ENCODE measurements around the gene MSS51.

MSS51 gene

GRCh38 chr10:73433538-73433867 lies at the start of gene MSS51:
MSS51 (minus strand) TSS chr10:73433561; CDS start chr10:73428284, 5,277 bp downstream.
- no peak for DNase-seq (ENCODE audit: low read depth in 1 of 2, low spot score in 1 of 2)

DNA sequence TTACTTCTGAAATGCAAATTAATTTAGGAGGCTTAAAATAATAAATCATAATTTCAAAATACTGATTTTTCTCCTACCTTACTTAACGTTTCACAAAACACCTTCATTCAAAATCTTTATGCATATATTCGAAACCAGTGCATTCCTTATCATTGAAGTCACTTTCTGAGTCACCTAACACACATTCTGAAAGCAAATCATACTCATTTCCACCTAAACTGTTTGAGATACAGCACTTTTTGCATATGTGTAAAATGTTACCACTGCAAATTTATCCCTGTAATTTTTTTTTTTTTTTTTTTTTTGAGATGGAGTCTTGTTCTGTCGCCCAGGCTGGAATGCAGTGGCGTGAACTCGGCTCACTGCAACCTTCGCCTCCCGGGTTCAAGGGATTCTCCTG lies 46.8 kb upstream of the MSS51 start:
- DNase-seq (ENCODE audit: low read depth in 1 of 2, low spot score in 1 of 2) = no peak

- no peak for DNase-seq (ENCODE audit: low read depth in 1 of 2, low spot score in 1 of 2)
Measured at GRCh38 chr10:73478636-73479035, 45.3 kb upstream of the MSS51 start.

GRCh38 chr10:73471226-73471625 lies 37.9 kb upstream of the MSS51 start:
- no peak for DNase-seq (ENCODE audit: low read depth in 1 of 2, low spot score in 1 of 2)

- DNase-seq (ENCODE audit: low read depth in 1 of 2, low spot score in 1 of 2) = no peak
Measured at GRCh38 chr10:73469579-73469978, 36.2 kb upstream of the MSS51 start.

DNA sequence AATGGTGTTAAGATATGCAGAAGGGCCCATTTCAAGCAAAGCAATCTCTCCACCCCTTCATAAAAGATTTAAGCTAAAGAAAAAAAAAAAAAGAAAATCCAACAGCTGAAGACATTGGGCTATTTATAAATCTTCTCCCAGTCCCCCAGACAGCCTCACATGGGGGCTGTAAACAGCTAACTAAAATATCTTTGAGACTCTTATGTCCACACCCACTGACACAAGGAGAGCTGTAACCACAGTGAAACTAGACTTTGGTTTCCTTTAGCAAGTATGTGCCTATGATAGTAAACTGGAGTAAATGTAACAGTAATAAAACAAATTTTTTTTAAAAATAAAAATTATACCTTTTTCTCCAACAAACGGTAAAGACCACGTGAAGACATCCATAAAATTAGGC lies 33.8 kb upstream of the MSS51 start:
- DNase-seq (ENCODE audit: low read depth in 1 of 2, low spot score in 1 of 2) = no peak

DNA sequence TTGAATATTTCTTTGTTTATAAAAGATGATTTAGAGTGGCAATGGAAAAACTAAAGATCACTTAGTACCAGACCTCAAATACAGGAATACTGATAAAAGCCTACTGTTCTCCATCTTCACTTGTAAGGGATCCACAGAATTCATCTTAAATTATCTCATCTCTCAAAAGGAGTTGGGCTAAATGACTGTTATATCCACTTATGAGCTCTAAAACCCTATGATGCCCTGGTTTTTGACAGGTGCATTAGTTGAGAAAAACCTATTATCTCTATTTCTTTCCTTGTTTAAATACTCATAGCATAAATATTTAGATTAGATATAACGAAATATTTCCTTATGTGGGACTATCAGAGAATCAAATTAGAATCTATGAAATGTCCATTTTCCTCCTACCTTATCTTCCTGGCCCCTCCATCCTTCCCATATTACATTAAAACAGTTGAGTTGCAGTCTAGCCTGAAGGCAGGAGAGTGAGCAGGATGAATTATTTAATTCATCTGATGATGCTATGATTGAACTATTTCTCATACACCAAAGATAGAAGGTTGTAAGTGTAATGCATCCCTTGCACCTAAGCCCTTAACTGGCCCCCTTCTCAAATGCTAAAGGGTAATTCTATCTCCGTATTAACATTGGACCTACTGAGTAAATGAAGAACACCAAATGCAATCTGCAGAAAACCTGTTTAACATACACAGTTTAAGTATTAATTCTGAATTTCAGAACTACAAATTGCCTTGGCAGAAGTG lies 32.8 kb upstream of the MSS51 start:
- DNase-seq (ENCODE audit: low read depth in 1 of 2, low spot score in 1 of 2) = no peak

- no peak for DNase-seq (ENCODE audit: low read depth in 1 of 2, low spot score in 1 of 2)
Measured at GRCh38 chr10:73460897-73461296, 27.5 kb upstream of the MSS51 start.

DNA sequence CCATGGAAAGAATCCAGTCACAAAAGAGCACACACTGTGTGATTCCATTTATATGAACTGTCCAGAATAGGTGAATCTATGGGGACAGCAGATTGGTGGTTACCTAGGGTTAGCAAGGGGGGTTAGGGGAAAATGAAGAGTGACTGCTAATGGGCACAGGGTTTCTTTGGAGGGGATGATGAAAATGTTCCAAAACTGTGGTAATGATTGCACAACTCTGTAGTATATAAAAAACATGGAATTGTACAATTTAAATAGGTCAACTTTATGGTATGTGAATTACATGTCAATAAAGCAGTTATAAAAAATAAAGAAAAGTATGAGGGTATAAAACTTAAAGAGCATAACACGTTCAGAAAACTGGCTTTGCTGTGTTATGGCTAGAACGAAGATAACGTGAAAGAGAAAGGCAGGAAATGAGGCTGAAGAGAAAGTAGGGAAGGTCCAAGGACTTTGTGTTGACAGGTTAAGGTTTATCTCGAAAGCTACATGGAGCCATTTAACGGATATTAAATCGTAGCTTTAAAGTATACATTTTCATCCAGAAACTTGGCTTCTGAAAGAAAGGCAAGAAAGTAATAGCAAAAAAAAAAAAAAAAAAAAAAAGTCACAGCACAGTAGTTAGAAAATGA lies 26.4 kb upstream of the MSS51 start:
- no peak for DNase-seq (ENCODE audit: low read depth in 1 of 2, low spot score in 1 of 2)

DNA sequence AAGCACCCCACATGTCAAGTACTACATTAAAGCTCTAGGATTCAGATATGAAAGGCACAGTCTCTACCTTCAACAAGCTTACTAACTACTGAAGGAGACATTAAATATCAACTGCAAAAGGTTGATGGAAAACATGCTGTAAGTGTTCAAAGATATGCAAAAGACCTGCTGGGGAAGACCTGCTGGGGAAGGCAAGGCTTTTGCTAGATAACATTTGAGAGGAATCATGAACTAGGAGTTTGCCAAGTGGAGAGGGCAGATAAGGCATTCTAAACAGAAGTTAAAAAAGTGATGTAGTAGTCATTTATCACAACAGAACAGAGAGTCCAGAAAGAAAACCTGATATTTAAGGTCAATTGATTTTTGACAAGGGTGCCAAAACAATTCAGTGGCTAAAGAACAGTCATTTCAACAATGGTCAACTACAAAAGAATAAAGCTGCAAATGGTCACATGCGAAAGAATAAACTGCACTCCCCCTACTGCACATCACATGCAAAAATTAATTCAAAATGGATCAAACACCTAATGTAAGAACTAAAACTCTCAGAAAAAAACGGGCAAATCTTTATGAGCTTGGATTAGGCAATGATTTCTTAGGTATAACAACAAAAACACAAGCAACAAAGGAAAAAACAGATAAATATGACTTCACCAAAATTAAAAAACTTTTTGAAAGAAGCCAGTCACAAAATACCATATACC lies 23.0 kb upstream of the MSS51 start:
- DNase-seq (ENCODE audit: low read depth in 1 of 2, low spot score in 1 of 2) = no peak

- DNase-seq (ENCODE audit: low read depth in 1 of 2, low spot score in 1 of 2) = no peak
Measured at GRCh38 chr10:73449113-73449512, 15.8 kb upstream of the MSS51 start.

DNA sequence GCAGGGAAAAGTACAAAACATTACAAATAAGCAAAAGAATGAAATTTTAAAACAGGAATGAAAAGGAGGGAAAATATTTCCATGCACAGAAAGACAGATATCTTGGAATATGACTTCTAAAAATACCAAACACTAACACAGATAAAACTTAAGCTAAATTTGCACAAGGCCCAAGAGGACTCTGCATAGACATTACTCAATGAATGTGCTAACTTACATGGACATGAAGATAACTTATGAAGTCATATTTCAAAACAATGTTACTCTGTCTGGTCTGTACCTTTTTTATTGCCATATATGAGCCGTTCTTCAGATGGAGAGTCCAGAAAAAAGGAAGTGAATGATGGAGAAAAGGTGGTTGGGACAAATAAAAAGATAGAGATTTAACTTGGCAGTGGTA lies 15.0 kb upstream of the MSS51 start:
- no peak for DNase-seq (ENCODE audit: low read depth in 1 of 2, low spot score in 1 of 2)

DNA sequence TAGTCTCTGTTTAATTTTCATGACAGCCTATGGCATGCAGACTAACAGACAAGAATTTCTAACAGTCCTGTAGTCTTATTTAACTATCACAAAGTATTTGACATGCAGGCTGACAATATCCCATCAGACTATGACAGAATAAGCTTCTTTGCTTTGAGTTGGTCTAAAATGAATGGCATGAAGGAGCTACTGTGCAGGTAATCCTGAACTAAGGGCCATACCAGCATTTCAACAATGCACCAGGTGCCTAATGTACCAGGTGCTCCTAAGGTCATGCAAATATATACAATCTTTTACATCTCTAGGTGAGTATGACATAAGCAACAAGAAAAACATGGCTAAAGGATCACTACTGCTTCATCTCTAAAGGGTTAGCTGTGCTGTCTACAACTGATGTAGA lies 13.6 kb upstream of the MSS51 start:
- DNase-seq (ENCODE audit: low read depth in 1 of 2, low spot score in 1 of 2) = no peak

DNA sequence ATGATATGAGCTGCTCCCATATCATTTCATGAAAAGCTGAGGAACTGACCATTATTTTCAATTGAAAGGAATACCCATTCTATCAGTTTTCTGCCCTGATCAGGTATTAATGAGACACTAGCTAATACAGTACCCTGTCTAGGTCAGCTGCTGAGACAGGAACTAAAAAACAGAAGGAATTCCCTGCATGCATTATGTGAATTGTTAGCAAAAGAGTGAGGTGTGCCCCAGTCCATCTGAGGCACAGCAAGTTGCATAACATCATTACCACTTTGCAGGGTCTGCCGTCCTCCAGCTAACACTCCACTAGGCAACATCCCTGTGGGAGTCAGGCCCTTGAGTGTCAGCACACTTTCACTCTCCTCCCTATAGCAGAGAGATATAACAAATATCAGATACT lies 11.1 kb upstream of the MSS51 start:
- DNase-seq (ENCODE audit: low read depth in 1 of 2, low spot score in 1 of 2) = no peak

GRCh38 chr10:73439605-73440312 lies 6.4 kb upstream of the MSS51 start:
- DNase-seq (ENCODE audit: low read depth in 1 of 2, low spot score in 1 of 2) = no peak

- DNase-seq (ENCODE audit: low read depth in 1 of 2, low spot score in 1 of 2) = no peak
Measured at GRCh38 chr10:73439055-73439454, 5.7 kb upstream of the MSS51 start.

DNA sequence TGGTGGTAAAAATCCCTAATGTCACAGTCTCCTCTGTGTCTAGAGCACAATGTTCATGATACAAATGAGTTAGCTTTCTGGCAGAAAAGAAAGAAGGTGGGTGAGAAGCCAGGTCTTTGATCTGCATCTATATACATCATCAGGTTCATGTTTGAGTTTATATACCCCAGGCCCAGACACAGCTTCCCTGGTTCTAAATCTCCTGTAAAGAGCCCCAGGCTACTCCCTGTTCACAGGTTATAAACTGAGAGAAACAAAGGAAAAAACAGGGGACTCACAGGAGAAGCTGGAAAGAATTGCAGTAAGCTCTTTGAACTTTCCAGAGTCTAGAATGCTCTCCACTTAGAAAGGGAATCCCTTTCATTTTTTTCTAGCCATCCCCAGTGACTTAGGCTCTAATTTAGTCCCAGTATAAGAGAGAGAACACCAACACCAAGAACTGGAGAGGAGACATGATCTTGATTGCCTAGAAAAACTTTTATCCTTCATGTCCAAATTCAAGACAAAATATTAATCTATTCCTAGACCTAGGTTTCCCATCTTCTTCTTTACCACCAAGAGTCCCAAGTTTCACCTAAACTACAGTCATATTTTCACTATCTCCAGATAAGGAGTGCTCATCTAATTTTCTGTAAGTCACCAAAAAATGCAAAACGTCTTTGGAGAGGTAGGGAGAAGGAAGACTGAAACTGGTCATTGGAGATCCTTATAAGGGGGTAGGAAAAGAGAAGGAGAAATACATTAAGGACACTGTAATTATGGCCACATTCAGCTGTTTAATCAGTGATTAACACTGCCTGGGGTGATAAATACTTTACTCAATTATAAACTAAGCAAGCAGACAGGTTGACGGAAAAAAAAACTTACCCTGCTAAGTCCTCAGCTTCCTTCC lies 469 bp downstream of the MSS51 start:
- no peak for DNase-seq (ENCODE audit: low read depth in 1 of 2, low spot score in 1 of 2)

DNA sequence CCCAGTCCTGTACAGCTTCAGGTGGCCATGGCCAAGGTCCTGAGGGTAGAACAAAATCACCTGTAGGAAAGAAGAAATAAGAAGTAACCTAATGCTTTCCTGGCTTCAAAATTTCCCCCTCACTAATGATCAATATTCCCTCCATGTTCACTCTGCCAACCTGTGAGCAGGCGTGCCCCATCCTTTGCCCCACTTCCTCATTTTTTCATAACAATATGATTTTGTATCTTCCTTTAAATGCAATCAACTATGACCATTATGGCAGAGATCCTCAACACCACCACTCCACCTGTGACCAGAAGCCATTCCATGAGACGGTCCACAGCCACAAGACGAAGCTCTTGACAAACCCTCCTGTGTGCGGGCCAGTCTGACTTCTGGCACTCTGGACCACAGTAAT lies 7.0 kb downstream of the MSS51 start:
- DNase-seq (ENCODE audit: low read depth in 1 of 2, low spot score in 1 of 2) = no peak

GRCh38 chr10:73424478-73424877 lies 8.9 kb downstream of the MSS51 start:
- DNase-seq (ENCODE audit: low read depth in 1 of 2, low spot score in 1 of 2) = no peak

DNA sequence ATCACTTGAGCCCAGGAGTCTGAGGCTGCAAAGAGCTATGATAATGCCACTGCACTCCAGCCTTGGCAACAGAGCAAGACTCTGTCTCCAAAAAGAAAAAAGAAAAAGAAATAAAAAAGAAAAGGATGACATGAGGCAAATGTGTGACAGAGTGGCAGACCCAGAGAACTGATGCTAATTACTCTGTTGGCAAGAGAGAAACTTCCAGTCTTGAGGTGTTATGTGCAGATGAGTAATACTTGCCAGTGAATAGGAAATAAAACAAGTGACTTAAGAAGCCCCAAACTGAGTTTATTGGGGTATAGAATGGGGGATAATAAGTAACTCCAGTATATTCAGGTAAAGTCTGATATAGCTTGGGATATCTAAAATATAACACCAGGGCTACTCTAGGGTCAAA lies 10.1 kb downstream of the MSS51 start:
- DNase-seq (ENCODE audit: low read depth in 1 of 2, low spot score in 1 of 2) = no peak

GRCh38 chr10:73416571-73416970 lies 16.8 kb downstream of the MSS51 start:
- no peak for DNase-seq (ENCODE audit: low read depth in 1 of 2, low spot score in 1 of 2)

Data from stimulated activated CD4-positive, alpha-beta T cell treated with anti-CD3 and anti-CD28 coated beads, Interleukin-15, amount 100 ng/mL, for 1 hour (primary cell).